8988T (cell line): Measurements from ENCODE around the gene DSN1.
A peak's percentile ranks its signal among the peaks of the same experiment; 100 is the strongest.

ENCODE experiments used
- DNase-seq: peaks from one replicate; pipeline ENCODE4 v3.0.0; 2011

Gene DSN1

GRCh38 chr20:36794116-36794474 lies 20.5 kb upstream of the DSN1 start:
- no peak for DNase-seq

GRCh38 chr20:36793294-36794115 lies 19.9 kb upstream of the DSN1 start:
- no peak for DNase-seq

- DNase-seq = peak; percentile 70
Observed at GRCh38 chr20:36792422-36792821, 18.9 kb upstream of the DSN1 start.

- DNase-seq = no peak
Observed at GRCh38 chr20:36791862-36792261, 18.3 kb upstream of the DSN1 start.

GRCh38 chr20:36786663-36787062 lies 13.1 kb upstream of the DSN1 start:
- no peak for DNase-seq

GRCh38 chr20:36786246-36786645 lies 12.7 kb upstream of the DSN1 start:
- DNase-seq = no peak

GRCh38 chr20:36785308-36785707 lies 11.7 kb upstream of the DSN1 start:
- no peak for DNase-seq

GRCh38 chr20:36784900-36785299 lies 11.3 kb upstream of the DSN1 start:
- no peak for DNase-seq

GRCh38 chr20:36784116-36784515 lies 10.6 kb upstream of the DSN1 start:
- DNase-seq = no peak

GRCh38 chr20:36779656-36780025 lies 6.1 kb upstream of the DSN1 start:
- no peak for DNase-seq

- no peak for DNase-seq
Observed at GRCh38 chr20:36778831-36779655, 5.5 kb upstream of the DSN1 start.

- no peak for DNase-seq
Observed at GRCh38 chr20:36777576-36777975, 4.0 kb upstream of the DSN1 start.

GRCh38 chr20:36777167-36777566 lies 3.6 kb upstream of the DSN1 start:
- no peak for DNase-seq

- DNase-seq = no peak
Observed at GRCh38 chr20:36775826-36776225, 2.3 kb upstream of the DSN1 start.

- DNase-seq = no peak
Observed at GRCh38 chr20:36775196-36775595, 1.6 kb upstream of the DSN1 start.

GRCh38 chr20:36773107-36773596 lies 411 bp downstream of the DSN1 start:
- no peak for DNase-seq

GRCh38 chr20:36770680-36771079 lies 2.9 kb downstream of the DSN1 start:
- DNase-seq = no peak

GRCh38 chr20:36768768-36769430 lies 4.7 kb downstream of the DSN1 start:
- DNase-seq = no peak

GRCh38 chr20:36761125-36761524 lies 12.4 kb downstream of the DSN1 start:
- DNase-seq = no peak

- DNase-seq = no peak
Observed at GRCh38 chr20:36760647-36761046, 12.9 kb downstream of the DSN1 start.

GRCh38 chr20:36758276-36758675 lies 15.3 kb downstream of the DSN1 start:
- no peak for DNase-seq

- DNase-seq = no peak
Observed at GRCh38 chr20:36756496-36756895, 17.1 kb downstream of the DSN1 start.

GRCh38 chr20:36754656-36755222 lies 18.8 kb downstream of the DSN1 start:
- DNase-seq = peak; percentile 55
